CD14-positive monocyte (primary cell): Measurements from ENCODE around the gene SLC25A25. TPM values are rescaled to one million over a fixed set of nuclear protein-coding genes. Genes with fewer than 3 reads are reported as not detected.

Source experiments
- DNase-seq, 3 donors: peaks; one replicate each; pipeline ENCODE4 v3.0.0-alpha.2; 2011 to 2022
- H2AFZ ChIP-seq: 2 replicates; pipeline ENCODE4 v1.6.0; 2012; ENCODE audit warnings: mild to moderate bottlenecking, low read depth, low read length, inconsistent platforms; ENCODE audit not compliant: insufficient read depth, poor library complexity, severe bottlenecking
- H3K27ac ChIP-seq, 2 donors: 1 replicate in 1 of 2; 2 replicates in 1 of 2; pipeline ENCODE4 v1.5.1; 2012 to 2013; ENCODE audit warnings: low read length in 2 of 2, control low read depth in 1 of 2, inconsistent platforms in 1 of 2, low read depth in 1 of 2, mild to moderate bottlenecking in 1 of 2
- H3K27me3 ChIP-seq, 2 donors: one replicate each; pipeline versions ENCODE4 v1.6.0 to v1.6.1; 2011 to 2013; ENCODE audit warnings: low read length in 2 of 2; ENCODE audit not compliant: control insufficient read depth in 2 of 2, insufficient read depth in 2 of 2
- H3K36me3 ChIP-seq, 2 donors: replicated peaks in 1 of 2; 1 replicate in 1 of 2; 2 replicates in 1 of 2; pipeline versions ENCODE4 v1.5.1 to v1.6.1; 2012 to 2013; ENCODE audit warnings: low read length in 2 of 2, control low read depth in 1 of 2, inconsistent platforms in 1 of 2, mild to moderate bottlenecking in 1 of 2; ENCODE audit not compliant: insufficient read depth in 2 of 2, control insufficient read depth in 1 of 2
- H3K4me1 ChIP-seq, 2 donors: 1 replicate in 1 of 2; 2 replicates in 1 of 2; pipeline versions ENCODE4 v1.5.1 to v1.6.1; 2012 to 2013; ENCODE audit warnings: low read length in 2 of 2, control low read depth in 1 of 2, inconsistent platforms in 1 of 2, mild to moderate bottlenecking in 1 of 2, moderate library complexity in 1 of 2; ENCODE audit not compliant: insufficient read depth in 2 of 2, control insufficient read depth in 1 of 2
- H3K4me2 ChIP-seq: replicated peaks from 2 replicates; pipeline ENCODE3; 2012; ENCODE audit warnings: low read length, moderate library complexity, mild to moderate bottlenecking; ENCODE audit not compliant: poor library complexity, severe bottlenecking; ENCODE audit errors: extremely low read depth
- H3K4me3 ChIP-seq, 3 experiments: fragments of 200-600 bp in 1 of 3; sonication (generic) in 1 of 3; replicated peaks in 1 of 3; 1 replicate in 2 of 3; 2 replicates in 1 of 3; pipeline ENCODE4 v1.5.1; 2011 to 2013; ENCODE audit warnings: low read length in 3 of 3, mild to moderate bottlenecking in 3 of 3, control low read depth in 2 of 3, low read depth in 2 of 3, inconsistent platforms in 1 of 3, moderate library complexity in 1 of 3
- H3K79me2 ChIP-seq: 2 replicates; pipeline ENCODE4 v1.6.0; 2012; ENCODE audit warnings: mild to moderate bottlenecking, control low read depth, inconsistent platforms, low read length, moderate library complexity; ENCODE audit not compliant: insufficient read depth
- H3K9ac ChIP-seq: 2 replicates; pipeline ENCODE4 v1.6.0; 2017; ENCODE audit warnings: low read length, mild to moderate bottlenecking; ENCODE audit not compliant: insufficient read depth, poor library complexity, severe bottlenecking
- H3K9me3 ChIP-seq, 2 donors: replicated peaks in 1 of 2; 1 replicate in 1 of 2; 2 replicates in 1 of 2; pipeline versions ENCODE4 v1.5.1 to v1.6.1; 2012 to 2013; ENCODE audit warnings: low read length in 2 of 2, control low read depth in 1 of 2; ENCODE audit not compliant: control insufficient read depth in 1 of 2, insufficient read depth in 1 of 2
- H4K20me1 ChIP-seq: 2 replicates; pipeline ENCODE4 v1.6.0; 2012; ENCODE audit warnings: mild to moderate bottlenecking, low read length, control low read depth, moderate library complexity; ENCODE audit not compliant: insufficient read depth
- H3K27ac Mint-ChIP-seq, 7 donors: one replicate each; pipeline ENCODE4 v1.8.0; 2020; ENCODE audit warnings: mild to moderate bottlenecking in 7 of 7, mixed read lengths in 7 of 7, moderate library complexity in 6 of 7, inconsistent platforms in 2 of 7
- H3K27me3 Mint-ChIP-seq, 3 donors: one replicate each; pipeline ENCODE4 v1.8.0; 2021 to 2022; ENCODE audit warnings: low read depth in 3 of 3, mild to moderate bottlenecking in 3 of 3, mixed read lengths in 3 of 3, moderate library complexity in 3 of 3, inconsistent platforms in 1 of 3
- H3K36me3 Mint-ChIP-seq, 2 donors: one replicate each; pipeline ENCODE4 v1.8.0; 2020; ENCODE audit warnings: mixed read lengths in 2 of 2, inconsistent platforms in 1 of 2, mild to moderate bottlenecking in 1 of 2
- H3K4me1 Mint-ChIP-seq: one replicate; pipeline ENCODE4 v1.8.0; 2020; ENCODE audit warnings: mild to moderate bottlenecking, mixed read lengths
- H3K4me3 Mint-ChIP-seq, 2 donors: one replicate each; pipeline ENCODE4 v1.8.0; 2020; ENCODE audit warnings: mild to moderate bottlenecking in 2 of 2, mixed read lengths in 2 of 2, moderate library complexity in 1 of 2
- H3K9me3 Mint-ChIP-seq, 7 donors: one replicate each; pipeline ENCODE4 v1.8.0; 2020 to 2022; ENCODE audit warnings: mixed read lengths in 7 of 7, mild to moderate bottlenecking in 6 of 7, moderate library complexity in 6 of 7, inconsistent platforms in 2 of 7
- CTCF ChIP-seq: fragments of 200-600 bp; IDR thresholded peaks from one replicate; pipeline ENCODE4 v1.8.0; 2022; ENCODE audit warnings: antibody characterized with exemption, mild to moderate bottlenecking
- WGBS: methylation state at CpG from one replicate; pipeline ENCODE4 v1.1.5; 2013; ENCODE audit warnings: missing lambda C conversion rate; ENCODE audit not compliant: insufficient coverage; 5-methylcytosine and 5-hydroxymethylcytosine counted together
- intact Hi-C, 2 donors: fragments of 100-400 bp; cut with micrococcal nuclease; formaldehyde crosslinking; loops; one replicate each; pipeline versions ENCODE4 v1.15.0 to v1.15.1; 2023
- polyA plus RNA-seq, 3 donors: library from polyadenylated mRNA; depleted of rRNA in 1 of 3; unstranded in 2 of 3; stranded (reverse) in 1 of 3; fragments of 300-500 nt in 2 of 3; fragments of >200 nt in 1 of 3; fragmentation: Illumina TruSeq in 2 of 3; gene quantifications; 1 replicate in 2 of 3; 2 replicates in 1 of 3; pipeline ENCODE4 v1.2.3, GENCODE V29; 2012 to 2021

SLC25A25 gene
- polyA plus RNA-seq, 3 donors, result 5.1 to 43.3 (median 6.3) TPM

GRCh38 chr9:128106181-128106939 is 38.3 kb downstream of the SLC25A25 start:
- Mint-ChIP-seq H3K27me3 (peaks cover 0 to 2% (median 0%) of the 10 kb centered on the region in 3 donors), H3K4me1 (no peaks in the 10 kb centered on the region), H3K9me3 (no peaks in the 10 kb centered on the region), H3K36me3 (peaks cover 73 to 81% of the 10 kb centered on the region in 2 donors), H3K4me3 (no peak overlapping the region), H3K27ac (peak overlapping the region in 3 of 7 donors; percentile 4 to 37 (median 30))
- Histone ChIP-seq H3K27me3 (no peaks in the 10 kb centered on the region), H3K79me2 (no peaks in the 10 kb centered on the region), H3K4me1 (no peaks in the 10 kb centered on the region), H3K9ac (no peak overlapping the region), H3K27ac (no peak overlapping the region), H2AFZ (no peak overlapping the region), H3K36me3 (peaks cover 72 to 82% of the 10 kb centered on the region in 2 donors), H3K4me2 (no peak overlapping the region), H3K4me3 (no peak overlapping the region), H3K9me3 (no peaks in the 10 kb centered on the region), H4K20me1 (peaks cover 64% of the 10 kb centered on the region)
- intact Hi-C loops, result no loop called here
- no peak for TF ChIP-seq CTCF
- DNase-seq, result no peak
- WGBS, result 97% methylated on average over 19 of the region's 23 CpGs

- Histone ChIP-seq H3K36me3 (peaks cover 66 to 76% of the 10 kb centered on the region in 2 donors), H2AFZ (no peak overlapping the region), H3K9ac (no peak overlapping the region), H4K20me1 (peaks cover 57% of the 10 kb centered on the region), H3K9me3 (no peaks in the 10 kb centered on the region), H3K4me3 (no peak overlapping the region), H3K27me3 (no peaks in the 10 kb centered on the region), H3K4me2 (no peak overlapping the region), H3K4me1 (no peaks in the 10 kb centered on the region), H3K79me2 (no peaks in the 10 kb centered on the region), H3K27ac (no peak overlapping the region)
- H3K9me3 Mint-ChIP-seq, result no peaks in the 10 kb centered on the region
- intact Hi-C loops, result no loop called here
- H3K36me3 Mint-ChIP-seq, result peaks cover 68 to 74% of the 10 kb centered on the region in 2 donors
- WGBS, result 99% methylated on average over 19 of the region's 23 CpGs
- no peaks in the 10 kb centered on the region for H3K4me1 Mint-ChIP-seq
- no peak for DNase-seq
- no peak overlapping the region for H3K27ac Mint-ChIP-seq
- no peak for TF ChIP-seq CTCF
- H3K4me3 Mint-ChIP-seq, result peak overlapping the region in 1 of 2 donors; percentile 16
- H3K27me3 Mint-ChIP-seq, result peaks cover 0 to 2% (median 0%) of the 10 kb centered on the region in 3 donors
These were observed 39.0 kb downstream of the SLC25A25 start for GRCh38 chr9:128106940-128107467.
